ENCODE measurements around the gene BCL6.
A peak's percentile ranks its signal among the peaks of the same experiment; 100 is the strongest.

Gene BCL6

GRCh38 chr3:187774185-187774789 is 29.0 kb upstream of the BCL6 start:
- in situ Hi-C loops (cut with HindIII; ENCODE audit: low sequenced_read_pairs), result no loop called here
- DNase-seq (ENCODE audit: low read depth), result no peak
- no peak for TF ChIP-seq CTCF (IDR thresholded peaks at IDR 0.05; ENCODE audit: low read depth, low read length, missing control alignments)
- H3K4me3 ChIP-seq (ENCODE audit: low read depth, low read length), result no peak overlapping the region

DNA sequence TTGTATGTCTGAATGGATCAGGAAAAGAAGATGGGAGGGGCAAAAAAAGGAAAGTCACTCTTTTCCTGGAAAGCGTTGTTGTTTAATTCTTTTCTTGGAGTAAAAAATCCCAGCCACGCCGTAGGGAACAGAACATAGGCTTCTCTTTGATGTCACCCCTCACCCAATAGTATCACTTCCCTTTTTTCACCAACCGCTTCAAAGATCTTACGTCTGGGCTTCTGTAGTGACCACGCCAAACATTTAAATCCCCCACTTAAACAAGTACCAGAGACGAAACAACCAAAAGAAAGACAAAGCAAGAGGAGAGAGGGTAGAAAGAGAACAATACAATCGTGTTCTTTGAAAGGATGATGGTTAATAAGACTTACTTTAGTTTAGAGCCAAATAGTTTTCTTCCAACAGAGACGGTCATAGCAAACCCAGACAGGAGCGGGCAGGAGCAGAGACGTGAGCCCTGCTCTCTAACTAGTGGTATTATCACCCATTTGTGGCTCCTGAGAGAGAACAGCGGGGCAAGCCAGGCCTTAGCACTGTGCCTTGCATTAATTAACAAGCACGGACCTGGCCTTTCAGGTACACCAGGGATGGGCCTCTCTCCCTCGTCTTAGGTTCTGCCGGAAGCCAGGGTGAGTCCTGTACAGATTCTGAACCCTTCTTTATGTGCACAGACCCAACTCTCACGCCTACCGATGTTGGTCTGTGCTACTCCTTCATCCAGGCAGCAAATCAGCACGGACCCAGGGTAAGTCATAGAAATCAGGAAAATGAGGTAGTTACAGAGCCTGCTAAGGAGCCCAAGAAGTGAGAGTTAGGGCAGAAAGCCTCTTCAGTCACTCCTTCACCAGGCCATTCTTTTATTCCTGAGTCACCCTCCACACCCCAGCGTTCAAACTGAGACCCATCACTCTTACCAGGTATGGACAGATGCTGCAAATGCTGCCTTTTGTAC is 28.2 kb upstream of the BCL6 start:
- TF ChIP-seq CTCF (IDR thresholded peaks at IDR 0.05; ENCODE audit: low read depth, low read length, missing control alignments), result no peak
- H3K4me3 ChIP-seq (ENCODE audit: low read depth, low read length), result no peak overlapping the region
- DNase-seq (ENCODE audit: low read depth), result no peak
- in situ Hi-C loops (cut with HindIII; ENCODE audit: low sequenced_read_pairs), result no loop called here

GRCh38 chr3:187770224-187770623 is 25.0 kb upstream of the BCL6 start:
- no peak for DNase-seq (ENCODE audit: low read depth)
- TF ChIP-seq CTCF (IDR thresholded peaks at IDR 0.05; ENCODE audit: low read depth, low read length, missing control alignments), result no peak
- H3K4me3 ChIP-seq (ENCODE audit: low read depth, low read length), result no peak overlapping the region
- in situ Hi-C loops (cut with HindIII; ENCODE audit: low sequenced_read_pairs), result no loop called here

GRCh38 chr3:187769771-187770170 is 24.5 kb upstream of the BCL6 start:
- TF ChIP-seq CTCF (IDR thresholded peaks at IDR 0.05; ENCODE audit: low read depth, low read length, missing control alignments), result no peak
- DNase-seq (ENCODE audit: low read depth), result no peak
- in situ Hi-C loops (cut with HindIII; ENCODE audit: low sequenced_read_pairs), result no loop called here
- H3K4me3 ChIP-seq (ENCODE audit: low read depth, low read length), result no peak overlapping the region

GRCh38 chr3:187767266-187768012 is 22.2 kb upstream of the BCL6 start:
- TF ChIP-seq CTCF (IDR thresholded peaks at IDR 0.05; ENCODE audit: low read depth, low read length, missing control alignments), result no peak
- in situ Hi-C loops (cut with HindIII; ENCODE audit: low sequenced_read_pairs), result no loop called here
- DNase-seq (ENCODE audit: low read depth), result peak; percentile 54

GRCh38 chr3:187765342-187765741 is 20.1 kb upstream of the BCL6 start:
- in situ Hi-C loops (cut with HindIII; ENCODE audit: low sequenced_read_pairs), result no loop called here
- DNase-seq (ENCODE audit: low read depth), result no peak
- H3K4me3 ChIP-seq (ENCODE audit: low read depth, low read length), result no peak overlapping the region
- no peak for TF ChIP-seq CTCF (IDR thresholded peaks at IDR 0.05; ENCODE audit: low read depth, low read length, missing control alignments)

More at GRCh38 chr3:187767266-187768012, 22.2 kb upstream of the BCL6 start:
- H3K4me3 ChIP-seq (ENCODE audit: low read depth, low read length), result no peak overlapping the region
